H1 (cell line): ENCODE data around the gene MAST2. TPM values are rescaled to one million over a fixed set of nuclear protein-coding genes. Genes with fewer than 3 reads are reported as not detected.

Experiments
- CTCF ChIA-PET: fragments of 300-600 bp; sonication (Branson Sonifier 250); formaldehyde crosslinking; loops from one replicate; lab custom pipeline; 2021; ENCODE audit not compliant: partially characterized antibody; lab: Charles Lee
- POLR2A ChIA-PET: fragments of 300-600 bp; sonication (Branson Sonifier 250); formaldehyde crosslinking; loops from one replicate; lab custom pipeline; 2021; ENCODE audit warnings: inconsistent platforms; ENCODE audit not compliant: partially characterized antibody; lab: Charles Lee
- DNase-seq, 2 experiments: peaks; one replicate each; pipeline versions ENCODE4 v3.0.0 to v3.0.0-alpha.2; 2010 to 2022; ENCODE audit warnings: low spot score in 2 of 2, low read depth in 1 of 2, mixed read lengths in 1 of 2
- FAIRE-seq: peaks from 2 replicates; lab custom pipeline; 2011; peaks lifted over from hg19 to GRCh38; lab: Jason Lieb, UNC
- H2AFZ ChIP-seq: 2 replicates; pipeline ENCODE4 v1.8.1; 2012; ENCODE audit warnings: low read length, inconsistent platforms
- H2AK5ac ChIP-seq: 2 replicates; pipeline ENCODE4 v1.6.1; 2013; ENCODE audit warnings: low read depth, low read length
- H2BK120ac ChIP-seq: replicated peaks from 2 replicates; pipeline ENCODE3; 2013; ENCODE audit warnings: low read depth, low read length, inconsistent platforms
- H2BK12ac ChIP-seq: 2 replicates; pipeline ENCODE4 v1.6.1; 2013; ENCODE audit warnings: low read depth, low read length
- H2BK15ac ChIP-seq: 2 replicates; pipeline ENCODE4 v1.6.1; 2013; ENCODE audit warnings: low read length
- H2BK20ac ChIP-seq: 2 replicates; pipeline ENCODE4 v1.6.1; 2013; ENCODE audit warnings: low read length
- H2BK5ac ChIP-seq: 2 replicates; pipeline ENCODE4 v1.6.1; 2013; ENCODE audit warnings: low read depth, low read length
- H3K14ac ChIP-seq: 2 replicates; pipeline ENCODE4 v1.6.1; 2013; ENCODE audit warnings: inconsistent platforms; ENCODE audit not compliant: insufficient read length
- H3K18ac ChIP-seq: 2 replicates; pipeline ENCODE4 v1.6.1; 2013; ENCODE audit warnings: low read length; ENCODE audit errors: extremely low read depth
- H3K23ac ChIP-seq: 2 replicates; pipeline ENCODE4 v1.6.1; 2013; ENCODE audit warnings: inconsistent platforms; ENCODE audit not compliant: insufficient read length
- H3K23me2 ChIP-seq: 2 replicates; pipeline ENCODE4 v1.6.1; 2013; ENCODE audit warnings: low read depth, low read length
- H3K27ac ChIP-seq: 2 replicates; pipeline ENCODE4 v1.6.1; 2011; ENCODE audit warnings: low read depth, low read length, inconsistent platforms
- H3K27me3 ChIP-seq, 4 experiments: replicated peaks in 1 of 4; 1 replicate in 1 of 4; 2 replicates in 3 of 4; pipeline versions ENCODE4 v1.6.1 to v1.8.1; 2011 to 2013; ENCODE audit warnings: low read length in 3 of 4, mild to moderate bottlenecking in 3 of 4, inconsistent platforms in 2 of 4, mixed read lengths in 2 of 4, moderate library complexity in 1 of 4; ENCODE audit not compliant: control insufficient read depth in 3 of 4, insufficient read depth in 3 of 4; ENCODE audit errors: extremely low read depth in 1 of 4
- H3K36me3 ChIP-seq, 4 experiments: 2 replicates each; pipeline versions ENCODE4 v1.6.1 to v1.8.1; 2011 to 2013; ENCODE audit warnings: mild to moderate bottlenecking in 4 of 4, low read length in 3 of 4, moderate library complexity in 2 of 4, control low read depth in 1 of 4, inconsistent platforms in 1 of 4; ENCODE audit not compliant: insufficient read depth in 4 of 4, control insufficient read depth in 2 of 4
- H3K4ac ChIP-seq: replicated peaks from 2 replicates; pipeline ENCODE3; 2013; ENCODE audit warnings: low read length, low read depth, mixed read lengths, inconsistent platforms; ENCODE audit not compliant: insufficient read length
- H3K4me1 ChIP-seq, 4 experiments: replicated peaks in 1 of 4; 1 replicate in 1 of 4; 2 replicates in 3 of 4; pipeline versions ENCODE4 v1.6.1 to v1.8.1; 2011 to 2013; ENCODE audit warnings: low read length in 3 of 4, inconsistent platforms in 2 of 4, mixed read lengths in 1 of 4; ENCODE audit not compliant: insufficient read depth in 4 of 4, control insufficient read depth in 3 of 4
- H3K4me2 ChIP-seq, 2 experiments: 2 replicates each; pipeline versions ENCODE4 v1.6.1 to v1.8.1; 2011 to 2013; ENCODE audit warnings: low read depth in 2 of 2, low read length in 2 of 2, control low read depth in 1 of 2, inconsistent platforms in 1 of 2, mild to moderate bottlenecking in 1 of 2; ENCODE audit not compliant: insufficient read depth in 1 of 2
- H3K4me3 ChIP-seq, 4 experiments: fragments of 200-600, 300-600 bp in 1 of 4; sonication (generic), shearing (Covaris generic), sonication (Bioruptor Twin) in 1 of 4; 2 replicates each; pipeline versions ENCODE4 v1.5.1 to v1.8.1; 2011 to 2016; ENCODE audit warnings: low read length in 4 of 4, low read depth in 3 of 4, control low read depth in 2 of 4, inconsistent platforms in 2 of 4, mild to moderate bottlenecking in 2 of 4, mixed read lengths in 1 of 4, moderate library complexity in 1 of 4; ENCODE audit not compliant: insufficient read depth in 2 of 4; ENCODE audit errors: extremely low read depth in 1 of 4
- H3K56ac ChIP-seq: replicated peaks from 2 replicates; pipeline ENCODE3; 2013; ENCODE audit warnings: low read depth, mild to moderate bottlenecking, mixed read lengths, low read length, inconsistent platforms; ENCODE audit not compliant: insufficient read length
- H3K79me1 ChIP-seq: 2 replicates; pipeline ENCODE4 v1.6.1; 2013; ENCODE audit warnings: low read depth, low read length, control low read depth
- H3K79me2 ChIP-seq, 2 experiments: 2 replicates each; pipeline versions ENCODE4 v1.6.1 to v1.8.1; 2012 to 2013; ENCODE audit warnings: low read length in 2 of 2, mild to moderate bottlenecking in 2 of 2, inconsistent platforms in 1 of 2; ENCODE audit not compliant: insufficient read depth in 2 of 2, control insufficient read depth in 1 of 2
- H3K9ac ChIP-seq, 4 experiments: replicated peaks in 1 of 4; 1 replicate in 1 of 4; 2 replicates in 3 of 4; pipeline versions ENCODE4 v1.6.1 to v1.8.1; 2011 to 2013; ENCODE audit warnings: low read depth in 3 of 4, low read length in 3 of 4, control low read depth in 2 of 4, mild to moderate bottlenecking in 2 of 4, moderate library complexity in 2 of 4, inconsistent platforms in 1 of 4; ENCODE audit errors: extremely low read depth in 1 of 4
- H3K9me3 ChIP-seq, 2 experiments: 2 replicates each; pipeline versions ENCODE4 v1.6.1 to v1.8.1; 2012 to 2013; ENCODE audit warnings: mild to moderate bottlenecking in 2 of 2, moderate library complexity in 2 of 2, control low read depth in 1 of 2, inconsistent platforms in 1 of 2, low read depth in 1 of 2, low read length in 1 of 2, mixed read lengths in 1 of 2; ENCODE audit not compliant: insufficient read depth in 2 of 2
- H4K20me1 ChIP-seq, 2 experiments: replicated peaks in 1 of 2; 2 replicates each; pipeline versions ENCODE3 to v1.8.1; 2011 to 2013; ENCODE audit warnings: inconsistent platforms in 2 of 2, low read length in 2 of 2, mild to moderate bottlenecking in 1 of 2; ENCODE audit not compliant: insufficient read depth in 2 of 2, control insufficient read depth in 1 of 2
- H4K5ac ChIP-seq: 2 replicates; pipeline ENCODE4 v1.6.1; 2013; ENCODE audit warnings: low read length, low read depth, mixed read lengths, inconsistent platforms; ENCODE audit not compliant: insufficient read length
- H4K8ac ChIP-seq: 2 replicates; pipeline ENCODE4 v1.8.0; 2013; ENCODE audit warnings: mild to moderate bottlenecking, moderate library complexity, low read length, inconsistent platforms; ENCODE audit not compliant: insufficient read depth; ENCODE audit errors: extremely low read depth
- H4K91ac ChIP-seq: replicated peaks from 2 replicates; pipeline ENCODE3; 2013; ENCODE audit warnings: low read length, mixed read lengths, inconsistent platforms; ENCODE audit not compliant: insufficient read length
- CBX5 ChIP-seq: fragments of 300-800, 300-1000 bp; sonication (generic); IDR thresholded peaks from 2 replicates; pipeline ENCODE4 v1.7.1; 2016; ENCODE audit warnings: antibody characterized with exemption, low read length, low read depth
- CTBP2 ChIP-seq: IDR thresholded peaks from 2 replicates; pipeline ENCODE4 v1.7.0; 2011; ENCODE audit warnings: borderline replicate concordance, mild to moderate bottlenecking, moderate library complexity, mixed read lengths, low read length; ENCODE audit not compliant: insufficient read depth, insufficient read length
- EGR1 ChIP-seq: IDR thresholded peaks from 2 replicates; pipeline ENCODE4 v1.6.1; 2011; ENCODE audit warnings: low read depth, low read length, borderline replicate concordance
- GABPA ChIP-seq: IDR thresholded peaks from 2 replicates; pipeline ENCODE4 v1.6.1; 2011; ENCODE audit warnings: mild to moderate bottlenecking, low read length, moderate library complexity, borderline replicate concordance; ENCODE audit not compliant: insufficient read depth
- HDAC6 ChIP-seq: IDR thresholded peaks from one replicate; pipeline ENCODE4 v1.7.1; 2012; ENCODE audit warnings: low read depth, mild to moderate bottlenecking, inconsistent platforms, low read length, moderate library complexity
- JUND ChIP-seq: IDR thresholded peaks from 2 replicates; pipeline ENCODE4 v1.6.1; 2011; ENCODE audit warnings: mild to moderate bottlenecking, improper control_type of control experiment, low read length
- NRF1 ChIP-seq: IDR thresholded peaks from 2 replicates; pipeline ENCODE4 v1.6.1; 2011; ENCODE audit warnings: mild to moderate bottlenecking, low read depth, low read length, improper control_type of control experiment
- RAD21 ChIP-seq, 2 experiments: IDR thresholded peaks in 1 of 2; conservative IDR thresholded peaks in 1 of 2; 2 replicates each; pipeline ENCODE4 v1.6.1; 2011; ENCODE audit warnings: low read depth in 2 of 2, low read length in 2 of 2, improper control_type of control experiment in 1 of 2, inconsistent platforms in 1 of 2, mild to moderate bottlenecking in 1 of 2, moderate library complexity in 1 of 2
- RBBP5 ChIP-seq: IDR thresholded peaks from 2 replicates; pipeline ENCODE4 v1.7.1; 2012; ENCODE audit warnings: low read depth, mild to moderate bottlenecking, inconsistent platforms, low read length, moderate library complexity, borderline replicate concordance
- RNF2 ChIP-seq: fragments of 200-900, 300-1000 bp; sonication (generic); IDR thresholded peaks from 2 replicates; pipeline ENCODE4 v1.7.1; 2016; ENCODE audit warnings: borderline replicate concordance, low read depth, mild to moderate bottlenecking, antibody characterized with exemption, low read length; ENCODE audit not compliant: poor library complexity, severe bottlenecking; ENCODE audit errors: missing control alignments
- SIRT6 ChIP-seq: IDR thresholded peaks from one replicate; pipeline ENCODE4 v1.7.1; 2012; ENCODE audit warnings: low read length, inconsistent platforms
- SP1 ChIP-seq: IDR thresholded peaks from 2 replicates; pipeline ENCODE4 v1.6.1; 2011; ENCODE audit warnings: low read depth, low read length
- TAF7 ChIP-seq: optimal IDR thresholded peaks from 2 replicates; pipeline ENCODE3; 2011; ENCODE audit warnings: low read depth, mild to moderate bottlenecking, inconsistent platforms, low read length, moderate library complexity, borderline replicate concordance
- WGBS, 2 experiments: shearing (Covaris generic) in 1 of 2; methylation state at CpG; one replicate each; pipeline versions ENCODE4 v1.1.6 to v1.1.7; 2013 to 2015; ENCODE audit warnings: low lambda C conversion rate in 2 of 2, mixed read lengths in 2 of 2, inconsistent platforms in 1 of 2, low coverage in 1 of 2, missing lambda C conversion rate in 1 of 2; ENCODE audit not compliant: insufficient replicate concordance in 2 of 2, insufficient coverage in 1 of 2, insufficient read length in 1 of 2; ENCODE audit errors: extremely low coverage in 1 of 2, missing lambda C conversion rate in 1 of 2; 5-methylcytosine and 5-hydroxymethylcytosine counted together
- polyA plus RNA-seq, 7 experiments: library from polyadenylated mRNA; depleted of rRNA in 3 of 7; stranded (reverse) in 5 of 7; unstranded in 2 of 7; fragments of >200 nt in 5 of 7; fragments of 200-250 nt in 2 of 7; gene quantifications; 1 replicate in 5 of 7; 2 replicates in 1 of 7; 4 replicates in 1 of 7; pipeline versions ENCODE4 v1.2.1 to v1.2.3, GENCODE V29; 2011 to 2013; ENCODE audit warnings: missing spikeins in 2 of 7, mixed read lengths in 2 of 7
- total RNA-seq: library from RNA; stranded (reverse); fragmentation: NEBNext Ultra II Directional; extraction: Animal tissue kit (Norgen Biotek cat#: 25700); gene quantifications from 2 replicates; pipeline ENCODE4 v1.2.1, GENCODE V29; 2021

Gene MAST2
- total and polyA plus RNA-seq, 2 of the 8 experiments (the other 6 are each of a cell fraction or from before 2014, with no cell fraction given) = 20.5 to 35.4 TPM

GRCh38 chr1:45800899-45801298 lies 2.5 kb upstream of the MAST2 start:
- H3K9me3 ChIP-seq = no peaks in the 10 kb centered on the region
- H3K79me2 ChIP-seq = peaks cover 5 to 18% of the 10 kb centered on the region in 2 experiments; a peak in 3 of 4 replicates
- H2BK15ac ChIP-seq = no peak overlapping the region
- H2AFZ ChIP-seq = no peak overlapping the region
- no peak overlapping the region for H2BK20ac ChIP-seq
- H2BK120ac ChIP-seq = no peak overlapping the region
- no peak overlapping the region for H3K4me2 ChIP-seq
- no peak overlapping the region for H3K9ac ChIP-seq
- no peak overlapping the region for H3K27ac ChIP-seq
- H3K18ac ChIP-seq = no peak overlapping the region
- POLR2A ChIA-PET = interaction anchor here (1.8 kb wide), 1 partner anchor 115 kb away, joined by 5 read pairs; the partner anchor contains the start of gene GPBP1L1
- H3K23ac ChIP-seq = no peak overlapping the region
- CTCF ChIA-PET = interaction anchor here (0.7 to 1.2 kb wide), 4 partner anchors 14 to 154 kb away, joined by 3 to 5 read pairs (median 4); no protein-coding TSS in a partner anchor
- no peak overlapping the region for H3K4ac ChIP-seq
- H3K56ac ChIP-seq = no peak overlapping the region
- H3K23me2 ChIP-seq = peaks cover 3% of the 10 kb centered on the region
- H4K8ac ChIP-seq = no peak overlapping the region
- H4K5ac ChIP-seq = no peak overlapping the region
- peaks cover 0 to 1% of the 10 kb centered on the region in 2 experiments for H4K20me1 ChIP-seq
- no peak overlapping the region for H4K91ac ChIP-seq
- no peak overlapping the region for H3K4me3 ChIP-seq
- no peaks in the 10 kb centered on the region for H3K79me1 ChIP-seq
- H2BK5ac ChIP-seq = no peak overlapping the region
- 94% methylated on average over 4 of the region's 4 CpGs; no CpG with 5 or more reads in 1 of the 2 experiments for WGBS, 2 experiments
- no peak overlapping the region for H2BK12ac ChIP-seq
- H3K27me3 ChIP-seq = peaks cover 0 to 4% (median 2%) of the 10 kb centered on the region in 4 experiments; a peak in 2 of 7 replicates
- no peak overlapping the region for H2AK5ac ChIP-seq
- no peak for TF ChIP-seq CTBP2
- no peak for TF ChIP-seq NRF1
- no peak for TF ChIP-seq SIRT6
- no peak for TF ChIP-seq RBBP5
- no peak for TF ChIP-seq CBX5
- TF ChIP-seq EGR1 = no peak
- TF ChIP-seq TAF7 = no peak
- no peak for TF ChIP-seq GABPA
- TF ChIP-seq HDAC6 = no peak
- TF ChIP-seq RNF2 = no peak
- no peak for TF ChIP-seq RAD21 (IDR thresholded peaks at IDR 0.05 in 1 of 2, conservative IDR thresholded peaks at IDR 0.05 in 1 of 2; ENCODE audit: low read depth in 2 of 2, low read length in 2 of 2)
- no peak for TF ChIP-seq SP1
- no peak for TF ChIP-seq JUND
- H3K36me3 ChIP-seq = no peaks in the 10 kb centered on the region
- FAIRE-seq (no peak), DNase-seq (no peak)
- H3K4me1 ChIP-seq = peaks cover 5 to 9% (median 6%) of the 10 kb centered on the region in 4 experiments; a peak in 4 of 7 replicates
- no peak overlapping the region for H3K14ac ChIP-seq
